HG03175 (cell line): ENCODE data around the gene ABHD14A.
A peak's percentile ranks its signal among the peaks of the same experiment; 100 is the strongest.
"Not testable (repeated sequence)": the region's sequence is repeated elsewhere in the genome, so short reads cannot be mapped to it uniquely, and the experiment has no call there.

Experiments
- ATAC-seq: cut with Tn5 transposase; IDR thresholded peaks from one replicate; pipeline ENCODE4 v1.9.1; 2021; ENCODE audit warnings: mild to moderate bottlenecking, moderate library complexity; ENCODE audit not compliant: unreplicated experiment

ABHD14A gene

GRCh38 chr3:51993657-51994056 lies 18.8 kb downstream of the ABHD14A start:
- not testable (repeated sequence) for ATAC-seq

- ATAC-seq = no peak
Measured at GRCh38 chr3:51994530-51994929, 19.7 kb downstream of the ABHD14A start.

GRCh38 chr3:51995346-51996163 lies 20.7 kb downstream of the ABHD14A start, which contains the start of gene RPL29:
TSS of gene RPL29 (minus strand) at chr3:51995895. CDS start at chr3:51995461, 434 bp downstream.
- peak; percentile 93 for ATAC-seq

- ATAC-seq = no peak
Measured at GRCh38 chr3:51997172-51997571, 22.3 kb downstream of the ABHD14A start.

GRCh38 chr3:51997935-51998596 lies 23.2 kb downstream of the ABHD14A start:
- ATAC-seq = no peak

- no peak for ATAC-seq
Measured at GRCh38 chr3:51998774-51999173, 23.9 kb downstream of the ABHD14A start.

- ATAC-seq = no peak
Measured at GRCh38 chr3:51999846-52000245, 25.0 kb downstream of the ABHD14A start.

- peak; percentile 85 for ATAC-seq
Measured at GRCh38 chr3:52001443-52001974, 26.6 kb downstream of the ABHD14A start.

- no peak for ATAC-seq
Measured at GRCh38 chr3:52002748-52003147, 27.9 kb downstream of the ABHD14A start.

GRCh38 chr3:52004163-52004787 lies 29.4 kb downstream of the ABHD14A start:
- ATAC-seq = no peak

GRCh38 chr3:52004906-52005395 lies 30.1 kb downstream of the ABHD14A start:
- ATAC-seq = no peak

GRCh38 chr3:52005571-52005986 lies 30.7 kb downstream of the ABHD14A start:
- ATAC-seq = no peak

GRCh38 chr3:52006017-52006819 lies 31.4 kb downstream of the ABHD14A start:
- ATAC-seq = no peak

- no peak for ATAC-seq
Measured at GRCh38 chr3:52006820-52007133, 31.9 kb downstream of the ABHD14A start.

GRCh38 chr3:52007291-52007690 lies 32.4 kb downstream of the ABHD14A start:
- ATAC-seq = no peak

GRCh38 chr3:52010431-52010830 lies 35.6 kb downstream of the ABHD14A start:
- ATAC-seq = no peak

- ATAC-seq = no peak
Measured at GRCh38 chr3:52012699-52013098, 37.8 kb downstream of the ABHD14A start.

- ATAC-seq = no peak
Measured at GRCh38 chr3:52013802-52014598, 39.1 kb downstream of the ABHD14A start.

GRCh38 chr3:52014613-52015012 lies 39.7 kb downstream of the ABHD14A start:
- ATAC-seq = no peak
